Measurements from ENCODE around the gene PSMG1.
"Not testable (repeated sequence)": the region's sequence is repeated elsewhere in the genome, so short reads cannot be mapped to it uniquely, and the experiment has no call there.

PSMG1 gene

GRCh38 chr21:39188521-39189139 lies 5.4 kb upstream of the PSMG1 start:
- no peak for DNase-seq

GRCh38 chr21:39187141-39187540 lies 3.9 kb upstream of the PSMG1 start:
- no peak for DNase-seq

- no peak for DNase-seq
Observed at GRCh38 chr21:39186676-39187075, 3.4 kb upstream of the PSMG1 start.

GRCh38 chr21:39185157-39185556 lies 1.9 kb upstream of the PSMG1 start:
- no peak for DNase-seq

GRCh38 chr21:39184050-39184980 lies 1.1 kb upstream of the PSMG1 start:
- no peak for DNase-seq

- DNase-seq: no peak
Observed at GRCh38 chr21:39182484-39183271, 573 bp downstream of the PSMG1 start.

- no peak for DNase-seq
Observed at GRCh38 chr21:39182016-39182415, 1.2 kb downstream of the PSMG1 start.

- DNase-seq: no peak
Observed at GRCh38 chr21:39181205-39181818, 1.9 kb downstream of the PSMG1 start.

GRCh38 chr21:39180429-39181019 lies 2.7 kb downstream of the PSMG1 start:
- no peak for DNase-seq

GRCh38 chr21:39178421-39178820 lies 4.8 kb downstream of the PSMG1 start:
- no peak for DNase-seq

- DNase-seq: no peak
Observed at GRCh38 chr21:39176271-39176709, 7.0 kb downstream of the PSMG1 start.

GRCh38 chr21:39175665-39176064 lies 7.6 kb downstream of the PSMG1 start:
- no peak for DNase-seq

- no peak for DNase-seq
Observed at GRCh38 chr21:39175154-39175553, 8.1 kb downstream of the PSMG1 start.

GRCh38 chr21:39173716-39174680 lies 9.3 kb downstream of the PSMG1 start:
- no peak for DNase-seq

GRCh38 chr21:39169906-39170305 lies 13.3 kb downstream of the PSMG1 start:
- no peak for DNase-seq

GRCh38 chr21:39168800-39169199 lies 14.5 kb downstream of the PSMG1 start:
- no peak for DNase-seq

GRCh38 chr21:39164523-39164922 lies 18.7 kb downstream of the PSMG1 start:
- DNase-seq: no peak

GRCh38 chr21:39161064-39161463 lies 22.2 kb downstream of the PSMG1 start:
- DNase-seq: no peak

- DNase-seq: no peak
Observed at GRCh38 chr21:39159342-39160063, 23.7 kb downstream of the PSMG1 start.

GRCh38 chr21:39157241-39157640 lies 26.0 kb downstream of the PSMG1 start:
- not testable (repeated sequence) for DNase-seq

- DNase-seq: no peak
Observed at GRCh38 chr21:39156024-39156423, 27.2 kb downstream of the PSMG1 start.
